ENCODE measurements around the gene TMEM238.

GRCh38 chr19:55341171-55341588, 42.9 kb downstream of the TMEM238 start:
- TF ChIP-seq CTCF (IDR thresholded peaks at IDR 0.05): no peak
- no peak for TF ChIP-seq POLR2A (IDR thresholded peaks at IDR 0.05)
